Ishikawa (cell line): ENCODE results near the gene GALT.

ENCODE experiments used
- CEBPB ChIP-seq: IDR thresholded peaks from 2 replicates; pipeline ENCODE4 v1.6.1; 2012
- TEAD4 ChIP-seq: IDR thresholded peaks from 2 replicates; pipeline ENCODE4 v1.6.1; 2012

- TF ChIP-seq TEAD4 (no peak), CEBPB (no peak)
Measured at GRCh38 chr9:34650816-34651215, 4.3 kb downstream of the GALT start.
